Transverse colon (tissue), 4 donors: ENCODE measurements around the gene RTEL1.

Experiments used
- CTCF ChIP-seq, 5 experiments: fragments of 200-600 bp in 3 of 5; fragments of 450-650 bp in 2 of 5; sonication (generic) in 3 of 5; IDR thresholded peaks; 1 replicate in 2 of 5; 2 replicates in 3 of 5; pipeline ENCODE4 v1.5.1; 2016 to 2017; ENCODE audit warnings: antibody characterized with exemption in 5 of 5, inconsistent platforms in 3 of 5, mild to moderate bottlenecking in 2 of 5, moderate library complexity in 1 of 5
- EP300 ChIP-seq: sonication (generic); formaldehyde crosslinking; IDR thresholded peaks from one replicate; pipeline ENCODE4 v1.6.1; 2017; ENCODE audit warnings: antibody characterized with exemption, low read depth
- POLR2AphosphoS5 ChIP-seq, 3 donors: sonication (generic); formaldehyde crosslinking; IDR thresholded peaks; one replicate each; pipeline ENCODE4 v1.6.1; 2016; ENCODE audit warnings: antibody characterized with exemption in 3 of 3

GRCh38 chr20:63731410-63731809 is 73.3 kb downstream of the RTEL1 start:
- TF ChIP-seq CTCF (IDR thresholded peaks at IDR 0.05) (no peak), EP300 (no peak), POLR2AphosphoS5 (IDR thresholded peaks at IDR 0.05) (no peak)
